ENCODE results near the gene GPS2.

The GPS2 gene

GRCh38 chr17:7281953-7282751 is 33.0 kb downstream of the GPS2 start:
- Histone ChIP-seq H3K9me3 (ENCODE audit: control insufficient read depth, insufficient read depth, low read length) (no peaks in the 10 kb centered on the region), H3K4me1 (ENCODE audit: control insufficient read depth, insufficient read depth, low read length) (peaks cover 2% of the 10 kb centered on the region), H3K4me3 (ENCODE audit: low read length) (peak overlapping the region; percentile 65; the same call in 1 of the 2 replicates), H3K36me3 (ENCODE audit: control insufficient read depth, insufficient read depth, low read length) (peaks cover 10% of the 10 kb centered on the region; the same call in 1 of the 2 replicates), H3K27me3 (ENCODE audit: control insufficient read depth, insufficient read depth, low read length) (no peaks in the 10 kb centered on the region), H3K27ac (ENCODE audit: low read length) (no peak overlapping the region)
- no CpG with 5 or more reads among the region's 43 CpGs for WGBS (ENCODE audit: insufficient coverage, insufficient read length)
- DNase-seq (ENCODE audit: low read depth, low spot score): no peak

DNA sequence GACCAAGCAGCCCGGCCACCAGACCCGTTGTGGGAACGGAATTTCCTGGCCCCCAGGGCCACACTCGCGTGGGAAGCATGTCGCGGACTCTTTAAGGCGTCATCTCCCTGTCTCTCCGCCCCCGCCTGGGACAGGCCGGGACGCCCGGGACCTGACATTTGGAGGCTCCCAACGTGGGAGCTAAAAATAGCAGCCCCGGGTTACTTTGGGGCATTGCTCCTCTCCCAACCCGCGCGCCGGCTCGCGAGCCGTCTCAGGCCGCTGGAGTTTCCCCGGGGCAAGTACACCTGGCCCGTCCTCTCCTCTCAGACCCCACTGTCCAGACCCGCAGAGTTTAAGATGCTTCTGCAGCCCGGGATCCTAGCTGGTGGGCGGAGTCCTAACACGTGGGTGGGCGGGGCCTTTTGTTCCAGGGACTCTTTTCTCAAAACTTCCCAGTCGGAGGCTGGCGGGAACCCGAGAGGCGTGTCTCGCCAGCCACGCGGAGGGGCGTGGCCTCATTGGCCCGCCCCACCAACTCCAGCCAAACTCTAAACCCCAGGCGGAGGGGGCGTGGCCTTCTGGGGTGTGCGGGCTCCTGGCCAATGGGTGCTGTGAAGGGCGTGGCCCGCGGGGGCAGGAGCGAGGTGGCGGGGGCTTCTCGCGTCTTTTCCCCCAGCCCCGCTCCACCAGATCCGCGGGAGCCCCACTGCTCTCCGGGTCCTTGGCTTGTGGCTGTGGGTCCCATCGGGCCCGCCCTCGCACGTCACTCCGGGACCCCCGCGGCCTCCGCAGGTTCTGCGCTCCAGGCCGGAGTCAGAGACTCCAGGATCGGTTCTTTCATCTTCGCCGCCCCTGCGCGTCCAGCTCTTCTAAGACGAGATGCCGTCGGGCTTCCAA is 33.8 kb downstream of the GPS2 start, which contains the start of gene SLC2A4:
Gene SLC2A4, plus strand, starts transcription at position 645 of the 879 bp plus-strand sequence. Its CDS starts 217 bp downstream, at position 862.
- Histone ChIP-seq H3K36me3 (ENCODE audit: control insufficient read depth, insufficient read depth, low read length) (peaks cover 10% of the 10 kb centered on the region; the same call in 1 of the 2 replicates), H3K4me1 (ENCODE audit: control insufficient read depth, insufficient read depth, low read length) (peaks cover 2% of the 10 kb centered on the region), H3K27me3 (ENCODE audit: control insufficient read depth, insufficient read depth, low read length) (no peaks in the 10 kb centered on the region), H3K9me3 (ENCODE audit: control insufficient read depth, insufficient read depth, low read length) (no peaks in the 10 kb centered on the region), H3K4me3 (ENCODE audit: low read length) (peak within 1 kb of the TSS; percentile 65; the same call in 1 of the 2 replicates), H3K27ac (ENCODE audit: low read length) (no peak within 1 kb of the TSS)
- no CpG with 5 or more reads among the region's 71 CpGs for WGBS (ENCODE audit: insufficient coverage, insufficient read length)
- no peak for DNase-seq (ENCODE audit: low read depth, low spot score)

- peak overlapping the region; percentile 28; the same call in 1 of the 2 replicates for H3K4me3 ChIP-seq (ENCODE audit: low read length)
- no peaks in the 10 kb centered on the region for H3K27me3 ChIP-seq (ENCODE audit: control insufficient read depth, insufficient read depth, low read length)
- peaks cover 2% of the 10 kb centered on the region for H3K4me1 ChIP-seq (ENCODE audit: control insufficient read depth, insufficient read depth, low read length)
- H3K36me3 ChIP-seq (ENCODE audit: control insufficient read depth, insufficient read depth, low read length): peaks cover 10% of the 10 kb centered on the region; the same call in 1 of the 2 replicates
- no peak overlapping the region for H3K27ac ChIP-seq (ENCODE audit: low read length)
- no peak for DNase-seq (ENCODE audit: low read depth, low spot score)
- WGBS (ENCODE audit: insufficient coverage, insufficient read length): no CpG with 5 or more reads among the region's 29 CpGs
- no peaks in the 10 kb centered on the region for H3K9me3 ChIP-seq (ENCODE audit: control insufficient read depth, insufficient read depth, low read length)
Observed at GRCh38 chr17:7280519-7281073, 34.6 kb downstream of the GPS2 start.

GRCh38 chr17:7279448-7279847 is 35.7 kb downstream of the GPS2 start:
- peaks cover 2% of the 10 kb centered on the region for H3K4me1 ChIP-seq (ENCODE audit: control insufficient read depth, insufficient read depth, low read length)
- H3K36me3 ChIP-seq (ENCODE audit: control insufficient read depth, insufficient read depth, low read length): peaks cover 4% of the 10 kb centered on the region; the same call in 1 of the 2 replicates
- DNase-seq (ENCODE audit: low read depth, low spot score): no peak
- H3K9me3 ChIP-seq (ENCODE audit: control insufficient read depth, insufficient read depth, low read length): no peaks in the 10 kb centered on the region
- no CpG with 5 or more reads among the region's 8 CpGs for WGBS (ENCODE audit: insufficient coverage, insufficient read length)
- no peaks in the 10 kb centered on the region for H3K27me3 ChIP-seq (ENCODE audit: control insufficient read depth, insufficient read depth, low read length)
- no peak overlapping the region for H3K27ac ChIP-seq (ENCODE audit: low read length)
- H3K4me3 ChIP-seq (ENCODE audit: low read length): no peak overlapping the region

GRCh38 chr17:7266784-7267183 is 48.4 kb downstream of the GPS2 start:
- H3K27ac ChIP-seq (ENCODE audit: low read length): no peak overlapping the region
- H3K9me3 ChIP-seq (ENCODE audit: control insufficient read depth, insufficient read depth, low read length): no peaks in the 10 kb centered on the region
- WGBS (ENCODE audit: insufficient coverage, insufficient read length): no CpG with 5 or more reads among the region's 1 CpG
- H3K36me3 ChIP-seq (ENCODE audit: control insufficient read depth, insufficient read depth, low read length): no peaks in the 10 kb centered on the region
- DNase-seq (ENCODE audit: low read depth, low spot score): no peak
- peaks cover 2% of the 10 kb centered on the region; the same call in 1 of the 2 replicates for H3K4me1 ChIP-seq (ENCODE audit: control insufficient read depth, insufficient read depth, low read length)
- no peaks in the 10 kb centered on the region for H3K27me3 ChIP-seq (ENCODE audit: control insufficient read depth, insufficient read depth, low read length)
- no peak overlapping the region for H3K4me3 ChIP-seq (ENCODE audit: low read length)

- H3K4me1 ChIP-seq (ENCODE audit: control insufficient read depth, insufficient read depth, low read length): peaks cover 2% of the 10 kb centered on the region
- WGBS (ENCODE audit: insufficient coverage, insufficient read length): no CpG with 5 or more reads among the region's 4 CpGs
- H3K4me3 ChIP-seq (ENCODE audit: low read length): peak overlapping the region; percentile 98; the same call in 1 of the 2 replicates
- no peak overlapping the region for H3K27ac ChIP-seq (ENCODE audit: low read length)
- H3K27me3 ChIP-seq (ENCODE audit: control insufficient read depth, insufficient read depth, low read length): no peaks in the 10 kb centered on the region
- no peak for DNase-seq (ENCODE audit: low read depth, low spot score)
- H3K36me3 ChIP-seq (ENCODE audit: control insufficient read depth, insufficient read depth, low read length): peaks cover 7% of the 10 kb centered on the region; the same call in 1 of the 2 replicates
- no peaks in the 10 kb centered on the region for H3K9me3 ChIP-seq (ENCODE audit: control insufficient read depth, insufficient read depth, low read length)
Observed at GRCh38 chr17:7263801-7264078, 51.4 kb downstream of the GPS2 start.

DNA sequence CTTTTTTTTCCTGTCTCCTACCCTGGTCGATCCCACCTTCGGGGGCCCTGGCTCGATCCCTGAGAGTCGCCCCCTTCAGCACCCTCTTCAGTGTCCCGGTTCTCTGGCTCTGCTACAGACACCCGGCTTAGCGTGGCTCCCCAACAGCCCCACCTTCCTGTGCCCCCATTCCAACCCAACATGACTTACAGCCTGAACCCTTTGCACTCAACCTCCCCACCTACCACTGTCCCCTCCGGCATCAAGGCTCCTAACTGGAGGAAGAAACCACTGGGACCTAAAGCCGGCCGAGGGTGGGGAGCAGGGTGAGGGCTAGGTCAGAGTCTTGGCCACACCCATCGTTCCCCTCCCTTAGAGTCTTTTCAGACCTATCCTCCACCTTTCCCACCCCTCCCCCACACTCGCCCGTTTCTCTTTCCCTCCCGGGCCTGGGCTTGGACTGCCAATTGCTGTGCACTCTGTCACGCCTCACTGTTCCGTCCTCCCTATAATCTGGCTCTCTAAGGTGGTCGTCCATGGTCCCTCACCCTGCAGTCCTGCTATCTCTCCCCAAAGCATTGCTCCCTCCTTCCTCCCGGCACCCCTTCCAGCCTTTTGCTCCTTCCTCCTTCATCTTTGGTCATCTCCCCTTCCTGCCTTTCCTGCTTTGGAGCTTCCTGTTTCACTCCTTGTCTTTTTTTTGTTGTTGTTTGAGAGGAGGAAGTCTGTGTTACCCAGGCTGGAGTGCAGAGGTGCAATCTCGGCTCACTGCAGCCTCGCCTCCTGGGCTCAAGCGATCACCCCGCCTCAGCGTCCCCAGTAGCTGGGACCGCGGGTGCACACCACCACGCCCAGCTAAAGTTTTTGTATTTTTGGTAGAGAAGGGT is 52.0 kb downstream of the GPS2 start:
- no CpG with 5 or more reads among the region's 26 CpGs for WGBS (ENCODE audit: insufficient coverage, insufficient read length)
- Histone ChIP-seq H3K4me3 (ENCODE audit: low read length) (peak overlapping the region; percentile 98; the same call in 1 of the 2 replicates), H3K27ac (ENCODE audit: low read length) (no peak overlapping the region), H3K36me3 (ENCODE audit: control insufficient read depth, insufficient read depth, low read length) (peaks cover 8% of the 10 kb centered on the region; the same call in 1 of the 2 replicates), H3K4me1 (ENCODE audit: control insufficient read depth, insufficient read depth, low read length) (peaks cover 2% of the 10 kb centered on the region), H3K27me3 (ENCODE audit: control insufficient read depth, insufficient read depth, low read length) (no peaks in the 10 kb centered on the region), H3K9me3 (ENCODE audit: control insufficient read depth, insufficient read depth, low read length) (no peaks in the 10 kb centered on the region)
- no peak for DNase-seq (ENCODE audit: low read depth, low spot score)
